Calu3 (cell line): ENCODE measurements around the gene HEPHL1. TPM values are rescaled to one million over a fixed set of nuclear protein-coding genes. Genes with fewer than 3 reads are reported as not detected.

ENCODE experiments used
- BruUV-seq: library from RNA; stranded (reverse); fragments of 400-500 nt; replicated peaks from 2 replicates; lab custom pipeline; 2021; lab: Mats Ljungman, UMichigan
- CTCF ChIA-PET: fragments of 300-600 bp; sonication (Branson Sonifier 250); formaldehyde crosslinking; loops from one replicate; lab custom pipeline; 2022; ENCODE audit warnings: antibody characterized with exemption; lab: Charles Lee
- DNase-seq: peaks from one replicate; pipeline ENCODE4 v3.0.0; 2022
- H3K27ac Mint-ChIP-seq: one replicate; pipeline ENCODE4 v1.8.0; 2022; ENCODE audit warnings: mixed read lengths; ENCODE audit not compliant: unreplicated experiment
- H3K27me3 Mint-ChIP-seq: one replicate; pipeline ENCODE4 v1.8.0; 2022; ENCODE audit warnings: mixed read lengths; ENCODE audit not compliant: unreplicated experiment
- H3K36me3 Mint-ChIP-seq: one replicate; pipeline ENCODE4 v1.8.0; 2022; ENCODE audit warnings: mild to moderate bottlenecking, moderate library complexity, mixed read lengths; ENCODE audit not compliant: insufficient read depth, unreplicated experiment
- H3K4me1 Mint-ChIP-seq: one replicate; pipeline ENCODE4 v1.8.0; 2022; ENCODE audit warnings: mild to moderate bottlenecking, low read depth, mixed read lengths; ENCODE audit not compliant: unreplicated experiment
- H3K4me3 Mint-ChIP-seq: one replicate; pipeline ENCODE4 v1.8.0; 2022; ENCODE audit warnings: mild to moderate bottlenecking, low read depth, moderate library complexity, mixed read lengths; ENCODE audit not compliant: unreplicated experiment
- H3K9me3 Mint-ChIP-seq: one replicate; pipeline ENCODE4 v1.8.0; 2022; ENCODE audit warnings: low read depth, mixed read lengths; ENCODE audit not compliant: unreplicated experiment
- intact Hi-C: fragments of 100-400 bp; cut with micrococcal nuclease; formaldehyde crosslinking; loops from one replicate; pipeline ENCODE4 v1.10.0; 2022; ENCODE audit not compliant: unreplicated experiment
- total RNA-seq: library from RNA; stranded (reverse); gene quantifications from 2 replicates; pipeline ENCODE4 v1.2.3, GENCODE V29; 2022
- TF ChIP-seq, protein P1 (sequence below): fragments of 200-600 bp; IDR thresholded peaks from one replicate; pipeline ENCODE4 v1.8.0; 2022; ENCODE audit warnings: antibody characterized with exemption; ENCODE audit not compliant: unreplicated experiment

The HEPHL1 gene
- total RNA-seq, 1 experiment from 2014 or later = not detected

DNA sequence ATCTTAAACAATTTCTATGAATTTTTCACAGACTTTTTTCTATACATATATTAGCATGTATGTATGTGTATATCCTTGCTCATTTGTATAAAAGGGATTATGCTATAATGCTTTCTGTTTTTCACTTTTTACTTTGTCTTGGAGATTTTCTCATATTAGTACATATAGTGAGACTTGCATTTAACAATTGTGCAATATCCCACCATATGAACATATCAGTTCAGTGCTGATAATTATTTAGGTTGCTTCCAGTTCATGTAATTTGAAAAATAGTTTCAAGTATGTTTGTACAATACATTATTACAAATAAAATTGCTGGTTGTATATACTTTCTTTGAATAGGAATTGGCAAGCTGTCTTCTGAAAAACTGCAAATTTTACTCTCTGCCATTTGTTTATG is 37.9 kb downstream of the HEPHL1 start:
- no peak for DNase-seq
- Mint-ChIP-seq H3K4me1 (no peaks in the 10 kb centered on the region), H3K9me3 (no peaks in the 10 kb centered on the region), H3K4me3 (no peak overlapping the region), H3K27ac (no peak overlapping the region), H3K36me3 (no peaks in the 10 kb centered on the region), H3K27me3 (no peaks in the 10 kb centered on the region)
- TF ChIP-seq, protein P1, sequence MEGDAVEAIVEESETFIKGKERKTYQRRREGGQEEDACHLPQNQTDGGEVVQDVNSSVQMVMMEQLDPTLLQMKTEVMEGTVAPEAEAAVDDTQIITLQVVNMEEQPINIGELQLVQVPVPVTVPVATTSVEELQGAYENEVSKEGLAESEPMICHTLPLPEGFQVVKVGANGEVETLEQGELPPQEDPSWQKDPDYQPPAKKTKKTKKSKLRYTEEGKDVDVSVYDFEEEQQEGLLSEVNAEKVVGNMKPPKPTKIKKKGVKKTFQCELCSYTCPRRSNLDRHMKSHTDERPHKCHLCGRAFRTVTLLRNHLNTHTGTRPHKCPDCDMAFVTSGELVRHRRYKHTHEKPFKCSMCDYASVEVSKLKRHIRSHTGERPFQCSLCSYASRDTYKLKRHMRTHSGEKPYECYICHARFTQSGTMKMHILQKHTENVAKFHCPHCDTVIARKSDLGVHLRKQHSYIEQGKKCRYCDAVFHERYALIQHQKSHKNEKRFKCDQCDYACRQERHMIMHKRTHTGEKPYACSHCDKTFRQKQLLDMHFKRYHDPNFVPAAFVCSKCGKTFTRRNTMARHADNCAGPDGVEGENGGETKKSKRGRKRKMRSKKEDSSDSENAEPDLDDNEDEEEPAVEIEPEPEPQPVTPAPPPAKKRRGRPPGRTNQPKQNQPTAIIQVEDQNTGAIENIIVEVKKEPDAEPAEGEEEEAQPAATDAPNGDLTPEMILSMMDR = no peak
- CTCF ChIA-PET = no interaction called here
- intact Hi-C loops = no loop called here
- no TSS peak for BruUV-seq

DNA sequence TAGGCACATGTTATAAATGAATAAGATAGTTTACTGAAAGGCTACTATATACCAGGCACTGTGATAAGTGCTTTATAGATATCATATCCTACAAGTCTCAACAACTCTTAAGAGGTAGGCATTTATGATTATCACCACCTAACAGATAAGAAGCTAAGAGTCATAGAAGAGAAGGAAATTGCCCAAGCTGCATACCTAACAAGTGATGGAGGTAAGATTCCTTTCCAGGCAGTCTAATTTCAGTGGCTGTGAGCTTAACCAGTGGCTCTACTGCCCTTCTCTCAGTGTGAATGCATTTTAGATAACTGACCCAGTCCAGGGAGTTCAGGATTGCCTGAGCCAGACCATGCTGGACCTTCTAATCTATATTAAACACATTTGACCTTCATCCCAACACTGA is 39.2 kb downstream of the HEPHL1 start:
- no peaks in the 10 kb centered on the region for H3K27me3 Mint-ChIP-seq
- no peaks in the 10 kb centered on the region for H3K36me3 Mint-ChIP-seq
- H3K4me1 Mint-ChIP-seq = no peaks in the 10 kb centered on the region
- CTCF ChIA-PET = no interaction called here
- no peak for DNase-seq
- no peak overlapping the region for H3K27ac Mint-ChIP-seq
- intact Hi-C loops = no loop called here
- H3K4me3 Mint-ChIP-seq = no peak overlapping the region
- no peaks in the 10 kb centered on the region for H3K9me3 Mint-ChIP-seq
- TF ChIP-seq, protein P1 = no peak
- BruUV-seq = no TSS peak

DNA sequence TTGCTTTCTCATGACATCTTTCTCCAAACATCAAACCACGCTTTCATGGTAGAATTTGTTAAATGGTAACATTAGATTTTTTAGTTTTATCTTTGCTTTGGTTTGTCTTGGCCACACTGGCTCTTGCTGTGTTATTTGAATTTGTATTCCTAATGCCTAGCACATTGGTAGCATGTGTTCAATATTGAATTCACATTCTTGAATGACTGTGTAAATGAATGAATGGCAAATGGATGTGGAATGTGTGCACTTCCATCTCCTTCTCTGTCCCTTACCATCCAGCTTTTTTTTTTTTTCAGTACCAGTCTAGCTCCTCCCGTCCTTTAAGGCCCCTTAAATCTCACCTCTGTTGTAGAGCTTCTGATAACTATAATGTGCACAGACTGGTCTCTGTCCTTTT is 41.2 kb downstream of the HEPHL1 start:
- intact Hi-C loops = no loop called here
- TF ChIP-seq, protein P1 = no peak
- CTCF ChIA-PET = no interaction called here
- H3K36me3 Mint-ChIP-seq = no peaks in the 10 kb centered on the region
- no TSS peak for BruUV-seq
- no peak for DNase-seq
- no peaks in the 10 kb centered on the region for H3K27me3 Mint-ChIP-seq
- H3K27ac Mint-ChIP-seq = no peak overlapping the region
- H3K4me1 Mint-ChIP-seq = no peaks in the 10 kb centered on the region
- H3K4me3 Mint-ChIP-seq = no peak overlapping the region
- no peaks in the 10 kb centered on the region for H3K9me3 Mint-ChIP-seq

DNA sequence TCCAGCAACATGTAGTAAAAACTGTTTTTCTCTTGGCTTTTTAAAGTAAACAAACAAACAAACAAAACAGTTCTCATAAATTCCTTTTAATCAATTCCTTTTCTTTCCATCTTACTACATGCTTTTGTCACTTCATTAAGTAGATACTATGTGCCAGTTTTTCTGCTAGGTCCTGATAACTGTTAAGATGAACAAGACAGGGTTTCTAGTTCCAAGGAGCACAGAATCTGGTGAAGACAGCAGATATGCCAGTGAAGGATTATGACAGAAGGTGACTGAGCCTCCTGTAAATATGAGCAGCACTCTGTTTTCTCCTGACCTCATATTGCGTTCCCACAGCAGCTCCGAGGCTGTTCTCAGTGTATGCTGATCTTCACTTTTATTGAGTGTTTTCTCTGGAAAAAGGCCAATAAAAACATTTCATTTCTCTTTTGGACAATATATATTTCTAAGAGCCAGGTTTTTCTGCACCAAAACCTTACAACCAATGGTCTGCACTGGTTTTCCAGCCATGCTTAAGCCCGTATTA is 45.8 kb downstream of the HEPHL1 start:
- CTCF ChIA-PET = no interaction called here
- no peak for DNase-seq
- no peaks in the 10 kb centered on the region for H3K9me3 Mint-ChIP-seq
- TF ChIP-seq, protein P1 = no peak
- H3K4me1 Mint-ChIP-seq = no peaks in the 10 kb centered on the region
- no peaks in the 10 kb centered on the region for H3K27me3 Mint-ChIP-seq
- no TSS peak for BruUV-seq
- no peak overlapping the region for H3K27ac Mint-ChIP-seq
- H3K4me3 Mint-ChIP-seq = no peak overlapping the region
- intact Hi-C loops = no loop called here
- no peaks in the 10 kb centered on the region for H3K36me3 Mint-ChIP-seq
